Measurements from ENCODE around the gene CFAP69.

DNA sequence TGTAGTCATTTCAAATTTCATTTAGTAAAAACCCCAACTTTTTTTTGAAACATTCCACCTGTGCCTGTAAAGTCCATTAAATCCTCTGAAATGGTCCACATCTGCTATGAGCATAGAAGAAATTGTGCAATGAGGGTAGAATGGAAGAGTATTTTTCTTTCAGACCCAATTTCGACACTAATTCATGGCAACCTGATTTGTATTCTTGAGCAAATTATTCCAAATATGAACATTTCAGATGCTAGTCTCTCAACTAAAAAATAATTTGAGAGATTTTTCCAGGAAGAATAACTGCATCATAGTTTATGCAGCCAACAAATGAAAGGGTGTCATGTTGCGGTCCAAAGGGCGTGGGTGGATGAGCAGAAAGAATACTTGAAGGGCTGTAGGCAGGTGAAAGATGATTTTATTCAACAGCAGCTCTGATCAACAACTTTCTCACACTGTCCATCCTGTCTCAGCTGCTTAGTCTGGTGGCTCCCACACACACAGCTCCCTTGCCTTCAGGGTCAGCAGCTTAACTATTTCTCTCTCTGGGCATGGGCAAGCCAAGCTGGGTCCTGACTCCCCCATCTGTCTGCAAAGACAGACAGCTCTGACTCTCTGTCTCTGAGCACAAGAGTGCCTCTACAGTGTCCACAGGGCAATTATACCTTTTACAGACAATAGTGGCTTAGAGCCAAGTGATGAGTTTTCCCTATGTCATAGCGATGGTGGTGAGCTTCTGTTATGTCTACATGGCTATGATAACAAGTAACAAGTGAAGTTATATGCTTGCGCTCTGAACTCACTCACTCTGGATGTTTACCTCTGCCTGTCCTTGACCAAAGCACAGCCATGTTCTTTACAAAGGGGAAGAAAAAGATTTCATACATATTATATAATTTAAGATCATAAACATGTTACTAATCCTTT, 21.9 kb upstream of the CFAP69 start:
- TF ChIP-seq SMAD1 (IDR thresholded peaks at IDR 0.05; ENCODE audit: low read depth, partially characterized antibody) (no peak), POLR2A (IDR thresholded peaks at IDR 0.05; ENCODE audit: low read depth, low read length) (no peak), EP300 (IDR thresholded peaks at IDR 0.05; ENCODE audit: borderline replicate concordance in 1 of 2, control insufficient read depth in 1 of 2, low read depth in 2 of 2, low read length in 2 of 2) (no peak), FOXM1 (IDR thresholded peaks at IDR 0.05; ENCODE audit: low read depth, low read length) (no peak), SREBF1 (IDR thresholded peaks at IDR 0.05; ENCODE audit: low read length) (no peak), CHD4 (IDR thresholded peaks at IDR 0.05) (no peak), SIN3A (IDR thresholded peaks at IDR 0.05; ENCODE audit: low read depth, low read length) (no peak), ZSCAN29 (IDR thresholded peaks at IDR 0.05) (no peak), POLR2AphosphoS2 (IDR thresholded peaks at IDR 0.05; ENCODE audit: low read depth, low read length) (no peak), TAF1 (IDR thresholded peaks at IDR 0.05; ENCODE audit: borderline replicate concordance, low read depth, low read length) (no peak)
- TF ChIP-seq, protein P1, sequence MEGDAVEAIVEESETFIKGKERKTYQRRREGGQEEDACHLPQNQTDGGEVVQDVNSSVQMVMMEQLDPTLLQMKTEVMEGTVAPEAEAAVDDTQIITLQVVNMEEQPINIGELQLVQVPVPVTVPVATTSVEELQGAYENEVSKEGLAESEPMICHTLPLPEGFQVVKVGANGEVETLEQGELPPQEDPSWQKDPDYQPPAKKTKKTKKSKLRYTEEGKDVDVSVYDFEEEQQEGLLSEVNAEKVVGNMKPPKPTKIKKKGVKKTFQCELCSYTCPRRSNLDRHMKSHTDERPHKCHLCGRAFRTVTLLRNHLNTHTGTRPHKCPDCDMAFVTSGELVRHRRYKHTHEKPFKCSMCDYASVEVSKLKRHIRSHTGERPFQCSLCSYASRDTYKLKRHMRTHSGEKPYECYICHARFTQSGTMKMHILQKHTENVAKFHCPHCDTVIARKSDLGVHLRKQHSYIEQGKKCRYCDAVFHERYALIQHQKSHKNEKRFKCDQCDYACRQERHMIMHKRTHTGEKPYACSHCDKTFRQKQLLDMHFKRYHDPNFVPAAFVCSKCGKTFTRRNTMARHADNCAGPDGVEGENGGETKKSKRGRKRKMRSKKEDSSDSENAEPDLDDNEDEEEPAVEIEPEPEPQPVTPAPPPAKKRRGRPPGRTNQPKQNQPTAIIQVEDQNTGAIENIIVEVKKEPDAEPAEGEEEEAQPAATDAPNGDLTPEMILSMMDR (IDR thresholded peaks at IDR 0.05 in 2 of 3, conservative IDR thresholded peaks at IDR 0.05 in 1 of 3; ENCODE audit: control insufficient read depth in 2 of 3, extremely low read depth in 1 of 3, insufficient read depth in 1 of 3, low read depth in 3 of 3, low read length in 3 of 3): no peak

Measured in GM12878 (cell line).